CD4-positive, CD25-positive, alpha-beta regulatory T cell (primary cell): ENCODE measurements around the gene AVP. TPM values are rescaled to one million over a fixed set of nuclear protein-coding genes. Genes with fewer than 3 reads are reported as not detected.

Experiments
- polyA plus RNA-seq, 4 donors: library from polyadenylated mRNA; unstranded; fragments of 300-500 nt; fragmentation: Illumina TruSeq; gene quantifications; one replicate each; pipeline ENCODE4 v1.2.3, GENCODE V29; 2021
- total RNA-seq: library from RNA; stranded (reverse); gene quantifications from one replicate; pipeline ENCODE4 v1.2.3, GENCODE V29; 2022

AVP gene
- total and polyA plus RNA-seq, 5 donors from 2014 or later, result 1.4 TPM; not detected in 4

Other genes starting within 250 kb of the AVP start
- 47.2 TPM for gene PCED1A, start 244.1 kb downstream of the AVP start, total RNA-seq
- gene PCED1A, start 244.1 kb downstream of the AVP start, polyA plus RNA-seq, result 10 to 100 TPM; 17.8 to 24.9 (median 19.5) TPM
- 53.9 TPM for gene VPS16, start 244.0 kb downstream of the AVP start, total RNA-seq
- 10 to 100 TPM; 30.6 to 35.3 (median 30.9) TPM for gene VPS16, start 244.0 kb downstream of the AVP start, polyA plus RNA-seq
- gene PTPRA, start 211.2 kb downstream of the AVP start, total RNA-seq, result 103 TPM
- gene PTPRA, start 211.2 kb downstream of the AVP start, polyA plus RNA-seq, result 10 to 100 TPM; 26.2 to 35.5 (median 32.3) TPM
- gene GNRH2, start 41.1 kb downstream of the AVP start, total RNA-seq, result 1.9 TPM
- gene GNRH2, start 41.1 kb downstream of the AVP start, polyA plus RNA-seq, result not detected
- 17.6 TPM for gene MRPS26, start 38.7 kb downstream of the AVP start, total RNA-seq
- 10 to 100 TPM; 69.6 to 78.8 (median 72.7) TPM for gene MRPS26, start 38.7 kb downstream of the AVP start, polyA plus RNA-seq
- gene OXT, start 13.1 kb downstream of the AVP start, total RNA-seq, result not detected
- under 1 TPM in 3 of 4 donors, not detected in 1; 0.50 to 0.83 (median 0.61) TPM for gene OXT, start 13.1 kb downstream of the AVP start, polyA plus RNA-seq
- gene FASTKD5, start 75.1 kb upstream of the AVP start, total RNA-seq, result 35.0 TPM
- gene FASTKD5, start 75.1 kb upstream of the AVP start, polyA plus RNA-seq, result 10 to 100 TPM; 17.4 to 31.1 (median 25.8) TPM
- 9.3 TPM for gene UBOX5, start 75.1 kb upstream of the AVP start, total RNA-seq
- gene UBOX5, start 75.1 kb upstream of the AVP start, polyA plus RNA-seq, result 1 to 10 TPM; 5.3 to 7.7 (median 6.8) TPM
- 24.2 TPM for gene LZTS3, start 88.8 kb upstream of the AVP start, total RNA-seq
- 1 to 10 TPM; 1.0 to 2.3 (median 1.1) TPM for gene LZTS3, start 88.8 kb upstream of the AVP start, polyA plus RNA-seq
- 39.2 TPM for gene DDRGK1, start 120.0 kb upstream of the AVP start, total RNA-seq
- gene DDRGK1, start 120.0 kb upstream of the AVP start, polyA plus RNA-seq, result 10 to 100 TPM; 44.7 to 53.8 (median 49.5) TPM
- gene ITPA, start 124.8 kb upstream of the AVP start, total RNA-seq, result 51.1 TPM
- 10 to 100 TPM; 56.6 to 97.1 (median 88.5) TPM for gene ITPA, start 124.8 kb upstream of the AVP start, polyA plus RNA-seq
- gene SLC4A11, start 154.5 kb upstream of the AVP start, total RNA-seq, result 0.52 TPM
- under 1 TPM in 1 of 4 donors, not detected in 3; 0.51 TPM for gene SLC4A11, start 154.5 kb upstream of the AVP start, polyA plus RNA-seq